ENCODE results near the gene MRGPRF. TPM values are rescaled to one million over a fixed set of nuclear protein-coding genes. Genes with fewer than 3 reads are reported as not detected.
"Not testable (repeated sequence)": the region's sequence is repeated elsewhere in the genome, so short reads cannot be mapped to it uniquely, and the experiment has no call there.

The MRGPRF gene
- total and polyA plus RNA-seq, 2 experiments from 2014 or later: 20.7 to 25.3 TPM

DNA sequence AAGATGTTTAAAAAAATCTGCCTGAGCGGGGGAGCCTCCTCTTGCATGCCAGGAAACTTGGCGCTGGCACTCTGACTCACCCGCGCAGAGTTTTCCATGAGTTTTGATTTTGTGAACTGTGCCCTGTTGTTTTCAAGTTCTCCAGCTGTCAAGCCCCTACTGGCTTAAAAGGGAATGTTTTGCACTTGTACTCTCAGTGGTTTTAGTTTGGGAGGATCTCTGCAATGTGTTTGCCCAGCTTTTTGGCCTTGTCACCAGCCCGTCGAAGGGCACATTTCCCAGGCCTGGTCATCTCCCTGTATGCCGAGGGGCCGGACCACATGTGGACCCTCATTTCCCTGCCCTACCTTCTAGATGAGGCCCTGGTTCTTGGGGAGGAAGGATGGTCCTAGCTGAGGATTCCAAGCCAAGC lies 12.2 kb downstream of the MRGPRF start:
- Histone ChIP-seq H3F3A (ENCODE audit: insufficient read depth) (peaks cover 15% of the 10 kb centered on the region), H3K27ac (peak overlapping the region; percentile 71), H3K9ac (peak overlapping the region; percentile 67), H3K27me3 (replicated peaks; ENCODE audit: insufficient read depth) (no peaks in the 10 kb centered on the region), H3K4me2 (ENCODE audit: unreplicated experiment) (peak overlapping the region; percentile 46), H3K4me3 (no peak overlapping the region), H3K36me3 (ENCODE audit: low read depth) (no peaks in the 10 kb centered on the region), H2AFZ (no peak overlapping the region), H3K9me3 (ENCODE audit: low read depth) (no peaks in the 10 kb centered on the region), H4K20me1 (ENCODE audit: insufficient read depth) (no peaks in the 10 kb centered on the region), H3K9me2 (ENCODE audit: insufficient read depth) (no peaks in the 10 kb centered on the region), H3K4me1 (ENCODE audit: insufficient read depth) (peaks cover 12% of the 10 kb centered on the region), H3K79me2 (ENCODE audit: insufficient read depth) (no peaks in the 10 kb centered on the region)
- TF ChIP-seq EZH2phosphoT487 (IDR thresholded peaks at IDR 0.05; ENCODE audit: insufficient read depth, low read depth) (no peak), EZH2 (IDR thresholded peaks at IDR 0.05; ENCODE audit: insufficient read depth, poor library complexity, severe bottlenecking) (no peak)
- peak; percentile 95 for DNase-seq
- in situ Hi-C loops (cut with MboI): no loop called here
- WGBS, 2 experiments (ENCODE audit: low coverage in 1 of 2, low lambda C conversion rate in 2 of 2, missing lambda C conversion rate in 2 of 2): 7 to 11% methylated on average over 8 of the region's 8 CpGs

DNA sequence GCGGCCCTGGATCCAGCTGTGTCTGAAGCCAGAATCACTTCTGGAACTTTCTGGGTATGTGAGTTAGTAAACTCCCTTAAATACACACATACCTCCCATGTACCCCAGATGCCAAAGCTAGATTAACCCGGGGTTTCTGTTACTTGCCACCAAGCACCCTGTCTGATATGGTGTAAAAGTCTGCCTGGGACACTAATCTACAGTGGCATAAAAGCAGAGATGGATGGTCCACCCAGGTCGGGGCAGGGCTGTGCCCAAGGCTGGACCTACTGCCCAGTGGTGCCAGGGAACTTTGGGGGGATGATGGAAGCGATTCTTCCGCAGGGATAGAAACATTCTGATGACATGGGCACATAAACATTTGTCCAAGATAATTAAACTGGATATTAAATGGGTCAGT lies 12.7 kb downstream of the MRGPRF start:
- Histone ChIP-seq H3K9me2 (ENCODE audit: insufficient read depth) (no peaks in the 10 kb centered on the region), H3K9ac (peak overlapping the region; percentile 67), H3K27ac (peak overlapping the region; percentile 67), H2AFZ (peak overlapping the region; percentile 31; the same call in 1 of the 2 replicates), H3K4me2 (ENCODE audit: unreplicated experiment) (peak overlapping the region; percentile 37), H3K79me2 (ENCODE audit: insufficient read depth) (no peaks in the 10 kb centered on the region), H3K9me3 (ENCODE audit: low read depth) (no peaks in the 10 kb centered on the region), H3K4me1 (ENCODE audit: insufficient read depth) (peaks cover 12% of the 10 kb centered on the region), H4K20me1 (ENCODE audit: insufficient read depth) (no peaks in the 10 kb centered on the region), H3K4me3 (no peak overlapping the region), H3K36me3 (ENCODE audit: low read depth) (no peaks in the 10 kb centered on the region), H3K27me3 (replicated peaks; ENCODE audit: insufficient read depth) (no peaks in the 10 kb centered on the region), H3F3A (ENCODE audit: insufficient read depth) (peaks cover 15% of the 10 kb centered on the region)
- WGBS, 2 experiments (ENCODE audit: low coverage in 1 of 2, low lambda C conversion rate in 2 of 2, missing lambda C conversion rate in 2 of 2): 12 to 19% methylated on average over 5 of the region's 5 CpGs
- TF ChIP-seq EZH2phosphoT487 (IDR thresholded peaks at IDR 0.05; ENCODE audit: insufficient read depth, low read depth) (no peak), EZH2 (IDR thresholded peaks at IDR 0.05; ENCODE audit: insufficient read depth, poor library complexity, severe bottlenecking) (no peak)
- in situ Hi-C loops (cut with MboI): no loop called here
- DNase-seq: peak; percentile 13

DNA sequence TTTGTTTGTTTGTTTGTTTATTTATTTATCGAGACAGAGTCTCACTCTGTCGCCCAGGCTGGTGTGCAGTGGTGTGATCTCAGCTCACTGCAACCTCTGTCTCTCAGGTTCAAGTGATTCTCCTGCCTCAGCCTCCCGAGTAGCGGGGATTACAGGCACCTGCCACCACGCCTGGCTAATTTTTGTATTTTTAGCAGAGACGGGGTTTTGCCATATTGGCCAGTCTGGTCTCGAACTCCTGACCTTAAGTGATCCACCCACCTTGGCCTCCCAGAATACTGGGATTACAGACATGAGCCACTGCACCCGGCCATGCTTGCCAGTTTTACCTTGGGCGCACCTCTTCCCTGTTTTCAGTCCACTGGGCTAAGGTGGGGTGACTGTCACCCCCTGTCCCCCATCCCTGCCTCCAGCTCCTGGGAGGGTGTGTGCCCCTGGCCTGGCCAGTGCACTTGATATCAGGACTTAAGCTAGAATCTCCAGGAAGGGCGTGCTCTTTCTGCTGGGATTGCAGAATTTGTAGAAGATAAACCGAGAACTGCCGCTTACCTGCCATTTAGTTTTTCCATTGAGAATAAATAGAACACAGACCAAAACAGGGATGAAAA lies 13.2 kb downstream of the MRGPRF start:
- H3K79me2 ChIP-seq (ENCODE audit: insufficient read depth); H3K36me3 ChIP-seq (ENCODE audit: low read depth); H3K9me3 ChIP-seq (ENCODE audit: low read depth); H4K20me1 ChIP-seq (ENCODE audit: insufficient read depth); H3K9me2 ChIP-seq (ENCODE audit: insufficient read depth); H3K4me2 ChIP-seq (ENCODE audit: unreplicated experiment); in situ Hi-C loops (cut with MboI); H2AFZ ChIP-seq; H3K27me3 ChIP-seq (replicated peaks; ENCODE audit: insufficient read depth); H3K4me3 ChIP-seq; DNase-seq: not testable (repeated sequence)
- 86 to 88% methylated on average over 12 of the region's 12 CpGs for WGBS, 2 experiments (ENCODE audit: low coverage in 1 of 2, low lambda C conversion rate in 2 of 2, missing lambda C conversion rate in 2 of 2)
- Histone ChIP-seq H3K9ac (peak overlapping the region; percentile 67), H3K4me1 (ENCODE audit: insufficient read depth) (peaks cover 12% of the 10 kb centered on the region), H3F3A (ENCODE audit: insufficient read depth) (peaks cover 15% of the 10 kb centered on the region), H3K27ac (peak overlapping the region; percentile 67)

DNA sequence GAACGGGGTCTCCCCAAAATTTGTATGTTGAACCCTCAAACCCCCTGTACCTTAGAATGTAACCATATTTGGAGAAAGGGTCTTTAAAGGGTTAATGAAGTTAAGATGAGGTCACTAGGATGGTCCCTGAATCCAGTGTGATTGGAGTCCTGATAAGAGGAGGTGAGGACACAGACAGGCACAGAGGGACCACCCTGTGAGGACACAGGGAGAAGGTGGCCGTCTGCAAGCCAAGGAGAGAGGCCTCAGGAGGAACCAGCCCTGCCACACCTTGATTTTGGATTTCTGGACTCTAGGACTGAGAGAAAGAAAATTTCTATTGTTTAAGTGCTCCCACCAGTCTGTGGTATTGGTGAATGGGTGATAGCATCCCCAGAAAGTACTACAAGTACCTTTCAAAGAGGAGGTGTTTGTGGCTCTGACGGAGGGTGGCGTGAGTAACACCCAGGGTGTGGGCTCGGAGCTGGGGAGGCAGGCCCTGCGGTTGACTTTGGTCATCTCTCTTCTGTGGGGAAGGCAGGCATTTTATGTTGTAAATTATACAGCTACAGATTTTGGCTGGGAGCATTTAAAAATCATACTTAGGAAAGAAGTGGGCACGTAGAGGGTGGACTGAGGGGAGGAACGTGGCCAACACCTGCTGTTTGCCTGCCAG lies 13.8 kb downstream of the MRGPRF start:
- in situ Hi-C loops (cut with MboI): no loop called here
- no peaks in the 10 kb centered on the region for H4K20me1 ChIP-seq (ENCODE audit: insufficient read depth)
- no peaks in the 10 kb centered on the region for H3K36me3 ChIP-seq (ENCODE audit: low read depth)
- peaks cover 12% of the 10 kb centered on the region for H3K4me1 ChIP-seq (ENCODE audit: insufficient read depth)
- no peaks in the 10 kb centered on the region for H3K27me3 ChIP-seq (replicated peaks; ENCODE audit: insufficient read depth)
- H3K9me2 ChIP-seq (ENCODE audit: insufficient read depth): no peaks in the 10 kb centered on the region
- no peak for DNase-seq
- TF ChIP-seq EZH2phosphoT487 (IDR thresholded peaks at IDR 0.05; ENCODE audit: insufficient read depth, low read depth): no peak
- no peak for TF ChIP-seq EZH2 (IDR thresholded peaks at IDR 0.05; ENCODE audit: insufficient read depth, poor library complexity, severe bottlenecking)
- 75 to 79% methylated on average over 8 of the region's 8 CpGs for WGBS, 2 experiments (ENCODE audit: low coverage in 1 of 2, low lambda C conversion rate in 2 of 2, missing lambda C conversion rate in 2 of 2)
- no peak overlapping the region for H2AFZ ChIP-seq
- no peaks in the 10 kb centered on the region for H3K79me2 ChIP-seq (ENCODE audit: insufficient read depth)
- no peaks in the 10 kb centered on the region for H3K9me3 ChIP-seq (ENCODE audit: low read depth)
- H3F3A ChIP-seq (ENCODE audit: insufficient read depth): peaks cover 15% of the 10 kb centered on the region
- no peak overlapping the region for H3K27ac ChIP-seq
- no peak overlapping the region for H3K4me2 ChIP-seq (ENCODE audit: unreplicated experiment)
- H3K4me3 ChIP-seq: no peak overlapping the region
- no peak overlapping the region for H3K9ac ChIP-seq

Measured in GM23248 (cell line).